IPS-NIHi7 (cell line): Measurements from ENCODE around the gene PLXDC1.
"Not testable (repeated sequence)": the region's sequence is repeated elsewhere in the genome, so short reads cannot be mapped to it uniquely, and the experiment has no call there.

Experiments
- DNase-seq: peaks from one replicate; pipeline ENCODE4 v3.0.0; 2012; ENCODE audit warnings: mixed read lengths; ENCODE audit errors: extremely low spot score

The PLXDC1 gene

DNA sequence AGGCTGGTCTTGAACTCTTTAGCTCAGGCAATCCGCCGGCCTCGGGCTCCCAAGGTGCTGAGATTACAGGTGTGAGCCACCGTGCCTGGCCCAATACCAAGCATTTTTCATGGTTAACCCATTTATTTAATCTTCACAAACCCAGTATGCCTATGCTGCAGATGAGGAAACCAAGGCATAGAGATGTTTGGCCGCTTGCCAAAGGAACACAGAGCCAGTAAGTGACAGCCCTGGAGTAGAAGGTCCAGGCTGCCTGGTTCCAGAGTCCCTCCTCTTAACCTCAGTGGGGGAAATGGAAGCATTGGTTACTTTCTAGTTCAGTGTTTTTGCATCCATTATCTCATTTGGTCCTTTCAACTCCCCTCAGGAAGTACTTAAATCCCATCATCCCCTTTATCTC lies 29.9 kb upstream of the PLXDC1 start:
- DNase-seq = no peak

DNA sequence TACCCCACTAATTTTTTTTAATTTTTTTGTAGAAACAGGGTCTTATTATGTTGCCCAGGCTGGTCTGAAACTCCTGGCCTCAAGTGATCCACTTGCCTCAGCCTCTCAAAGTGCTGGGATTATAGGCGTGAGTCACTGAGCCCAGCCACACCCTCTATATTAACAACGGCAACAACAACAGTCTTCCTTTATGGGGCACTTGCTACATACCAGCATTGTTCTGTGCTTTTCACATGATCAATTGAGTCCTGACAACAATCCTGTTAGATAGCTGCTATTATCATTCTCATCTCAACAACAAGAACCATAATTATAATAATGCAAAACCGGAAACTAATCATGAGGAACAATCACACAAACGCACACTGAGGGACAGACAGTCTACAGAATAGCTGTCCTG lies 27.1 kb upstream of the PLXDC1 start:
- DNase-seq = no peak

DNA sequence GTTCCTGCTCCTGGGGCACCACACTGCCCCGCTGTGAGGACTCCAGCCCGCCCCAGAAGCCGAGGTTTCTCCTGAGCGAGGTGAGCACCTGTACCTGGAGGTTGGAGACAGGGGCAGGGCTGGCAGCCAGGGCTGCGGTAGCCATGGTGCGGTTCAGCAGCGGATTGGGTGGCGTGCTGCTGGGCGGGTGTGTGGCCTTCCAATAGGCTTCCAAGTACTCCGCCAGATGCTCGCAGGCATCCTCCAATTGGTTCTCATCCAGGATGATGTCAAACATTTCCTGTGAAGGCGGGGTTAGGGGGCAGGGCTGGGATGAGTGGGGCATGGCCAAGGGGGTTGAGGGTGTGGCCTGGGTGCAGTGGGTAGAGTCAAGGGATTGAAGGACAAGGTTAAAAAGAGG lies 25.8 kb upstream of the PLXDC1 start:
- DNase-seq = peak; percentile 97

DNA sequence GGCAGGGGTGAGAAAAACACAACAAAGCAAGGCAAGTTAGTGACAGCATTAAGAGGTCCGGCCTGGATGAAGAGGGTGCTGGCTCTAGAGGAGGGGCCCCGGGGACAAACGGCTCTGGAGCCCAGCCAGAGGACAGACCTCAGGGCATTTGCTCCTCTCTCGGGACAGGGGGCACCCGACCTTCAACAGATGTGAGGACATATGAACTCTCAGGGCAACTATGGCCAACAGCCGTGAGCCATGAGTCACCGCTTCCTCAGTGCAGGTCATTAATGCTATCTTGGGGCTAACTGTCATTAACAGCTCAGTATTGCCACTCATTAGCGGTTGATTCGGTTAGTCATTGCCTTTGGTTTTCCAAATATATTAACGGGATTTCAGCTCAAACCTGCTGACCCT lies 24.3 kb upstream of the PLXDC1 start:
- no peak for DNase-seq

DNA sequence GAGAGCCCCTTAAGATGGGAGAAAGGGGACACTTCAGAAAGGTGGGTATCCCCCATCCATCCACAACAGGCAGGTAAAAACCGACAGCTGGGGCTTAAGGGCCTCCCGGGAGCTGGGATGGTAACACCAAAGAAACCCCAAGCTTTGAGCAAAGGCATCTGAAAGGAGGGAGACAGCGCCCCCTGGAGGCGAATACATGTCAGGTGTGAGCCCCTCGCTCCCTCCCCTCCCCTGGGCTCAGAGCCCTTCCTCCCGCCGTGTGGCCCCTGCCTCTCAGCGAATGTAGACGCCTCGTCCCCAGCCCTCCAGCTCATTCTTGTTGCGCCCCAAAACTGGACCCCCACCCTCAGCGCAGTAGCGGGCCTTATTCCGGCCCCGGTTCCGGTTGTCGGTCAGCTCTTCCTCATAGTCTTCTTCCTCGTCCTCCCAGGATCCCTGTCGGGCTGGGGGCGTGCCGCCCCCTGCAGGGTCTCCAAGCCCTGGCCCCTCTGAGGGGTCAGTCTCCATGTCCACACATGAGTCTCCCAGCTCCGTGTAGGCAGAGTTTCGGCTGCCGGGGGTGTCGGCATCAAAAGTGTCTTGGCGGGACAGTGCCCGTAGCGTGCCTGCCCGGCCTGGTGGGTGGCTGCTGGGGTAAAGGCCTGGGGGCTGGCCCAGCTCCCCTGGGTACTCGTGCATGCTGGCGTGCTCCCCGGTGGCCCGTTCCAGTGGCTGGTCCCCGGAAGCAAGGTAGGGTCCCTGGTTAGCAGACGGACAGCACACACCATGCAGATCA lies 23.7 kb upstream of the PLXDC1 start:
- DNase-seq = peak; percentile 91

DNA sequence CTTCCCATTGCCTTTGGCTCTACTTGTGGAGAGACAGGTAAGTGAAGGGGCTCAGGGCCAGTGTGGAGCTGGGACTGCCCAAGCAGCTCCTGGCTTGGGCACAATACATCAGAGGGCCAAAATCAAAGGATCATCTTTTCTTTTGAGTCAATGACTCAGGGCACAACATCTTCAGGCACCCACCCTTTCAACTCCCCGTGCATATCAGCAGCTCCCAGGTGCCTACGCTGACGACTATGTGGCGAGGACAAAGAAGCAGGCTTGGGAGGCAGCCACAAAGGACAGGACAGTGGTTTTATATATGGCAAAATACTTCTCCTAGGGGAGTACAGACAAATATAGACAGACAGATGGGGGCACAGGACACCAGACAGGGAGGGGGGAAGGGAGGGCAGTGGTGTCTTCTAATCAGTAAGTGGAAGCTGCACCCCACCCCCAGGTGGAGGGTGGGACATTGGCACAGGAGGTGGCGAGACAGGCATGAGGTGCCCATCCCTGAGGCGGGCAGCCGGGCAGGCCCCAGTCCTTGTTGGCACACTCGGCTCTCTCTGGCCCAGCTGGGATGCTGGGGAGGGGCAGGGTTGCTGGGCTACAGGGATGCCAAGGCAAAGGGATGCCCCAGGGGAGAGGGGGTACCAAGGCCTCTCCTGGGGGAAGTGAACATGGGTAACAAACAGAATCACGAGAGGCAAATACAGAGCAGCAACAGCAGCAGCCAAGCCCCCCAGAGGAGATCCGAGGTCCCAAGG lies 22.3 kb upstream of the PLXDC1 start:
- no peak for DNase-seq

DNA sequence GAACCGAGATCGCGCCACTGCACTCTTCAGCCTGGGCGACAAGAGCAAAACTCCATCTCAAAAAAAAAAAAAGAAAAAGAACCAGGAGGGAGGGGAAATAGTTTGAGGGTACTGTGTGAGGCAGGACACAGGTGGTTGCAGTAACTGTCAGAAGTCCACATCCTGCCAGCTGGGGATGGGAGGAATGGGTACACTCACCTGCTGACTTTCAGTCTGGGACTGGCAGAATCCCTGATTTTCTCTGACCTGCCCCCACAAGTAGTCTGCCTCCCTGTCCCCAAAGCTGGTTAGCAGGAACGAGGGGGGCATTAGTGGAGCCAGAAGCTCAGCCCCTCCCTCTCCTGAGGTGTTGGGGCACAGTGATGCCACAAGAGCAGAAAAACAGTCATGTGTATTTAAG lies 21.6 kb upstream of the PLXDC1 start:
- no peak for DNase-seq

DNA sequence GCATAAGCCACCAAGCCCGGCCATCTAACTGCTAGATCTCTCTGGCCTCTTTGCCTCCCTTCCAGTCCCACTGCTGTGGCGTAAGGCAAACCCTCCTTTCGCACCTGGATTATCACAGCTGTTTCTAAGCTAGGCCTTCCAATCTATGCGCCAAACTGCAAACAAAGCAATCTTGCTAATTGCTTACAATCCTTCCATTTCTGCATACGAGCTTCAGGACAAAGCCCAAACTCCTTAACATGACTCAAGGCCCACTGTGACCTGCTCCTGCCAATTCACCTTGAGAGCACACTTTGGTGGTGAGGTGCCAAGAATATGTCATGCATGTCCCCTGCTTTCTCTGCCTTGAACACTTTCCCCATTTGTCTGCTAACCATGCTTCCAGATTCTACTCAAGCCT lies 20.5 kb upstream of the PLXDC1 start:
- DNase-seq = no peak

DNA sequence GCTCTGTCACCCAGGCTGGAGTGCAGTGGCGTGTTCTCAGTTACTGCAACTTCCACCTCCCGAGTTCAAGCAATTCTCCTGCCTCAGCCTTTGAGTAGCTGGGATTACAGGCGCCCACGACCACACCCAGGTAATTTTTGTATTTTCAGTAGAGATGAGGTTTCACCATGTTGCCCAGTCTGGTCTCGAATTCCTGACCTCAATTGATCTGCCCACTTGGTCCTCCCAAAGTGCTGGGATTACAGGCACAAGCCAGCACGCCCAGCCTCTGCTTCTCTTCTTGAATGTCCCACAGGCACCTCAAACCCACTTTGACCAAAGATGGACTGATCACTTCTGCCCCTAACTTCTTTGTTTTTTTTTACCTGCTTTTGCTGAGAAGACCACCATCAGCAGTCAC lies 19.1 kb upstream of the PLXDC1 start:
- DNase-seq = no peak

DNA sequence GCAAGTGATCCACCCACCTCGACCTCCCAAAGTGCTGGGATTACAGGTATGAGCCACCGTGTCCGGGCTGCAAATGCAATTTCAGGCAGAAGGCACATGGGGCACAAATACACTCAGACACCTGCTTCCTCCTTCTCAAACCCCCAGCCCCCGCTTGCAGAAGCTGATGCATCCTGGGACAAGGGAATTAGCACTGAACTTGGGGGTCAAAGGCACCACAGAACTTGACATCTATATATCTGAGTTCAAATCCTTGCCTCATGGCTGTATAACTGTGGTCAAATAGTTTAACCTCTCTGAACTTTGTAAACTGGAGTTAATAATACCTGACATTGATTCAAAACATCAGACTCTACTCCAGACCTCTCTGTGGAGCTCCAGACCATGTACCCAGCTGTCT lies 18.7 kb upstream of the PLXDC1 start:
- no peak for DNase-seq

DNA sequence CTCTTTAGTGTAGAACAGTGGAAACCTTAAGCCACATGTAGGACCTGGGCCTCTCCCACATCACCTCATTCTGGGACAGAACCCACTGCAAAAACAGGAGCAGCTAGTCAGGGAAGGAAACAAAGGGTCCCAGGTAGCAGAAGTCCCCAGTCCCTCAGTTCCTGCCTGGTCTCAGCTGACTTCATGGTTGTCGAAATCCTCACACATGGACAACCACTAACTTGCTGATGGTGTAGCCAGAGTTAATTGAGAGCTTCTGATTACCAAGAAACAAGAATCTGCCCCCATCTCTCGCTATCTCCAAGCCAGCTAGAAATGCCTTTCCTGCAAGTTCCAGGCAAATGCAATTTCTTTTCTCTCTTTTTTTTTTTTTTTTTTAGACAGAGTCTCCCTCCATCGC lies 18.1 kb upstream of the PLXDC1 start:
- DNase-seq = no peak

DNA sequence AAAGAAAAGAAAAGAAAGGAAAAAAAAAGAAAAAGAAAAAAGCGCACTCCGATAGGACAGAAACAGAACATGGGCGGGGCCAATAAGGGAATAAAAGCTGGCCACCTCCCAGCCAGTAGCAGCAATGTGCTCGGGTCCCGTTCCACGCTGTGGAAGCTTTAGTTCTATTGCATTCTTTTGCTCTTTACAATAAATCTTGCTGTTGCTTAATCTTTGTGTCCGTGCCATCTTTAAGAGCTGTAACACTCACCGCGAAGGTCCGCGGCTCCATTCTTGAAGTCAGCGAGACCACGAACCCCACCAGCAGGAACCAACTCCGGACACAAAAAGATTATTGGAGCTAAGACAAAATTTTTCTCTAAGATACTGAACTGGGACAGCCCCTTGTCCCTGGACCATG lies 17.7 kb upstream of the PLXDC1 start:
- no peak for DNase-seq

DNA sequence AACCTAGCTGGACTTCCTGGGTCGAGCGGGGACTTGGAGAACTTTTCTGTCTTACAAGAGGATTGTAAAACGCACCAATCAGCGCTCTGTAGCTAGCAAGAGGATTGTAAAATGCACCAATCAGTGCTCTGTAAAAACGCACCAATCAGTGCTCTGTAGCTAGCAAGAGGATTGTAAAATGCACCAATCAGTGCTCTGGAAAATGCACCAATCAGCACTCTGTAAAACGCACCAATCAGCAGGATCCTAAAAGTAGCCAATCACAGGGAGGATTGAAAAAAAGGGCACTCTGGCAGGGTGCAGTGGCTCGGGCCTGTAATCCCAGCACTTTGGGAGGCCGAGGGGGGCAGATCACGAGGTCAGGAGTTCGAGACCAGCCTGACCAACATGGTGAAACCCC lies 17.1 kb upstream of the PLXDC1 start:
- DNase-seq = not testable (repeated sequence)

DNA sequence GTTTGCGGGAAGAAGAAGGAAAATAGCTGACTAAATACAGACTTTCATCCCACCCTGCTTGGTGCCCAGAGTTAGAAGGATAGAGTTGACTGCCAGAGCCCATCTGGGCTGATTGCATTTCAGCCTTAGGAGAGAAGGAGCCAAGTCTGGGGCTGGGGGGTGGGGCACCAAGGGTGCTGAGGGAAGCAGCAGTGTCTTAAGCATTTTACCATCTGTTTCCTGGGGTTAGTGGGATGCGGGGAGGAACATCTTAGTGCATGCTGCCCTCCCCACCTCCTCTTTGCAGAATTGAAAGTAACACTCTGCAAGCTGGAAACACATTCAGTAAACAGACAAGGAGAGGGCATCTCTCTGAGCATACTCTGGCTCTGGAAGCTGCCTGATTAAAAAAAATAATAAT lies 16.0 kb upstream of the PLXDC1 start:
- no peak for DNase-seq

DNA sequence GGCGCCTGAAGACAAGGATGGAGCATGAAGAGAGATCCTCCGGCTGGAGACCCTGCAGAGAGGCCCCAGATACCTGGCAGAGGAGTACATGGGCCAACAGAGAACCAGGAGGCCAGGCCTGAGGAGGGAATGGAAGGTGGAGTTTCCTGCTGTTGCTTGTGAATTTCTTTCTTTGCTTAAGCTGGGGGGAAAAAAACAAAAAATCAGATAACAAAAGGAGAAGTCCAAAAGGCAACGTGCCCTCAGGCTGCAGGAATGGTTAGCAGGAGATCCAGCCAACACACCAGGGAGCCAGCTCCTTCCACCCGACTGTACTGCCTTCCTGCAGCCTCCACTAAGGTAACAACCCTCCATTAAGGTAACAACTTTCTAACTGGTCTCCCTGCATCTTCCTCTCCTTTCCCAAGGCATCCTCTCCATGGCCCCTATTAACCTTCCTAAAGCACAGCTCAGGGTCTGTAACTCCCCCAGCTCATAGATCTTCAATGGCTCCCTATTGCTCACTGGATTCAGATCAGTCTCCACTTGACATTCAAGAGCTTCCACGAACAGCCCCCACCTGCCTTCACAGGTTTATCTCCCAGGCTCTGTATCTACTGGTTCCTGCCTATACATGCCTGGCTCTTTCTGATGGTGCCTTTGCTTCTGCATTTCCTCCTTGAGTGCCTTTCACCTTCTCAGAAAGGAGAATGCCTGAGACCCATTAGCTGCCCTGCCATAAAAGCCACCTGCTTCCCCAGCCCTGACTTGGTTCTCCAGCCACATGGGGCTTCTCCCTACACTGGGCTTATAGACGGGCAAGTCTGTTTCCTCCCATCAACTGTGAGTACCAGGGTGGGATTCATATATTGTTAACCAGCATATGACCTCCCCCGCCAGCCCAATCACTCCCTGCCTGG lies 15.2 kb upstream of the PLXDC1 start:
- DNase-seq = no peak

DNA sequence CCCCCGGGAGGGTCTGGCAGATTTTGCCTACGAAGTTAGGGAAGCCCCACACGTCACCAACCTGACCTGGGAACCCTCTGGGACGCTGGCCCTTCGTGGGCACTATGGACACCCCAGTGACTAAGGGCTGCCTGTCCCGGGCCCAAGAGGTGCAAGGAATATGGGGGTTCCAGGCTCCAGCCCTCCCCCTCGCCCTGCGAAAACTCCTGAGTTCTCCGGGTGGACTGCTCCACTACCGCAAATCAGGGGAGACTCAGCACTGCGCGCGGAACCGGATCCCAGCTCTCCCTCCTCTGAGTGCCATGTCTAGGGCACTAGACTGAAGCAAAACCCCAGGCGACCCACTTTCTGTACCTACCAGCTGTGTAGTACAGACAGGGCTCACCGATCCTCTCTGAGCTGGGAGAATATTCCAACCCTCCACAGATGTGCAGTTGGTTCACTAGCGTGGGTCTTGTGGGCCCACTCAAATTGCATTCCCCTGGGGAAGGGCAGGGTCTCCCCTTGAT lies 14.5 kb upstream of the PLXDC1 start, which contains the start of gene ARL5C:
ARL5C (minus strand) TSS at position 321 of the 509 bp plus-strand sequence. CDS start 401 bp downstream, outside the sequence.
- no peak for DNase-seq

DNA sequence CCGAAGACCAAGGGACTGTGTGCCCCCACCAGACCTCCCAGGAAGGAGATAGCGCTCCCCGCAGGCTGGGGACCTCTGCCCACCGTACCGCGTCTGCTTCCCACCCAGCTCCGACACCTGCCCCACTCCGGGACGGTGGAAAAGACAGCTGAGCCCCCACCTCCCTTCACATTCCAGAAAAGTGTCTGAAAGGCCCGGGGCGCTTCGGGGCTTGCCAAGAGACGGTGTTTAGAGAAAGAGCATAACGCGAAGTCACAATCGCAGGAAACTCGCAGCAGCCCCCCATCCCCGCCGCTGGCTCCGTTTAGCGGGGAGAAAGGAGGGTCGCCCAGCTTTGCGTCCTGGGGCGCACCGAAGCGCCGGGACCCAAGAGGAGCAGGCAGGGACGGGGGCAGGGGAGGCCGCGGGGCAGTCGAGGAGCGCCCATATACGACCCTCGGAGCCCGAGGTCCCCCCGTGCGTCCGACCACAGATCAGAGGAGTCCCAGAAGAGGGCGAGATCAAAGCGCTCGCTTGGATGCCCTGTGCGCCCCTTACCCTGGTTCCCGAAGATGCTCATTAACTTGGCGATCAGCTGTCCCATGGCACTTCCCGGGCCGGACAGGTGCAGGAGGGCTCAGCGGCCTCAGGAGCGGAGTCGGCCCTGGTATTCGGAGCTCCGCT lies 13.9 kb upstream of the PLXDC1 start:
- no peak for DNase-seq

DNA sequence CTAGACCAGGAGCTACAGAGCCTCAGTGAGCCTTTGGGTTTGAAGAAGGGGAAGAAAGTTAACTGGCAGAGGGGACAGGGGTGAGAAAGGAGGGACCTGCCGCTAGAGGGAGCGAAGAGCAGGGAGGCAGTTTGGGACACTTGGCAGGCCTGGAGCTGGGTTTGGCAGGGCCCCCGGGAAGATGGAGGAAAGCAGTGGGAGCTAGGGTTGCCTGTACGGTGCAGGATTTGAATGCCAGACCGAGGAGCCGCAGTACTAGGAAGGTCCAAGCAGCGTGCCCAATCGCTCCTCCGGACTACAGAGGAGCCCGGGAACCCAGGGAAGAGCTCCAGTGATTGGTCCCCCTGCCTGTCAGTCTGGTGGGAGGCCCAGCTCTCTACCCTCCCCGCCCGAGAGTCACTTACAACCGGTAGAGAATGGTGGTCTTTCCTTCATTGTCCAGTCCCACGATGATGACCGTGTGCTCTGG lies 13.3 kb upstream of the PLXDC1 start:
- DNase-seq = peak; percentile 91

DNA sequence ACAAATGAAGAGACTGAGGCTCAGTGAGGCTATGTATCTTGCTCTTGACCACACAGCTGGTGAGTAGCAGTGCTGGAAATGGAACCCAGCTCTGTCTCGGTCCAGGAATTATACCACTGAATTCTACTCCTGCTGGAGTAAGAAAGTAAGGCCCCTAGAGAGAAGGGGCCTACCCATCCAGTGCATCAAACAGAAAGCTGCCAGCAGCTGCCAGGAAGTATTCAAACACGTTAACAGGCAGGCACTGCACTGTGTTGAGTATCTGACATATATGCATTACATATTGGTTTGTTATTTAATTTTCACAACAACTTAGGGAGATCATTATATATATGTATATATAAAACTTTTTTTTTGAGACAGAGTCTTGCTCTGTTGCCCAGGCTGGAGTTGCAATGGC lies 10.5 kb upstream of the PLXDC1 start:
- DNase-seq = no peak

DNA sequence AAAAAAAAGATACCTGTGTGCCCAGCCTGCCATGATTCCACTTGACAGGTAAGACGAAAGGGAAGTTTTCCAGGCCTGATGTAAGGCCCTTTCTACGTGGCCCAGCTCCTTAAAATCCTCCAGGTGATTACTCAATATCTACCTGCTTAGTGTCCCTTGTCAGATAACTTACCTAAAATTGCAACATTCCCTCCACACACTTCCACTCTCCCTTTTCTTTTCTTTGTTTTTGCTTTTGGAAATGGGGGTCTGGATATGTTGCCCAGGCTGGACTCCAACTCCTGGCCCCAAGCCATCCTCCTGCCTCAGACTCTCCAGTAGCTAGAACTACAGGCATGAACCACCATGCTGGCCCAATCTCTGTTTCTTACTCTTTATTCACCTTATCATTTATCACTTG lies 7.2 kb upstream of the PLXDC1 start:
- no peak for DNase-seq

DNA sequence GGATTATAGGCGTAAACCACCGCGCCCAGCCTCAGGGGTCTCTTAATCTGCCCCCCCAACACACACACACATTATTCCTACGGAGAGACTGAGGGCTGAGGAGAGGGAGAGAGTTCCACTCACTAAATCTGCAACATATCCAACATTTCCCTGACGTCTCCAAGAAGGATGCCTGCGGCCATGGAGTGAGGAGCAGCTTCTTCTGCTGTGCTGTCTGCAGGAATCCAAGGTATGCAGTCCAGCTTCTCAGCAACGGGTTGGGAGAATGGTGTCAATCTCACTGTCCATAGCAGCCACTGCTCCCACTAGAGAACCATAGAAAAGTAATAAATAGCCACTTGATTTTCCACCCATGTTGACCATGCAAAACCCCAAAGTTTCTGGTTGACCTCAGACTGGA lies 5.1 kb upstream of the PLXDC1 start:
- DNase-seq = no peak
